ENCODE measurements around the gene CXCR4.
A peak's percentile ranks its signal among the peaks of the same experiment; 100 is the strongest.

The CXCR4 gene

GRCh38 chr2:136117909-136118818 is at the start of gene CXCR4:
CXCR4 (minus strand) TSS chr2:136118149; CDS start chr2:136118060, 89 bp downstream.
- DNase-seq = peak; percentile 94

- no peak for DNase-seq
Measured at GRCh38 chr2:136164280-136164776, 46.4 kb upstream of the CXCR4 start.

DNA sequence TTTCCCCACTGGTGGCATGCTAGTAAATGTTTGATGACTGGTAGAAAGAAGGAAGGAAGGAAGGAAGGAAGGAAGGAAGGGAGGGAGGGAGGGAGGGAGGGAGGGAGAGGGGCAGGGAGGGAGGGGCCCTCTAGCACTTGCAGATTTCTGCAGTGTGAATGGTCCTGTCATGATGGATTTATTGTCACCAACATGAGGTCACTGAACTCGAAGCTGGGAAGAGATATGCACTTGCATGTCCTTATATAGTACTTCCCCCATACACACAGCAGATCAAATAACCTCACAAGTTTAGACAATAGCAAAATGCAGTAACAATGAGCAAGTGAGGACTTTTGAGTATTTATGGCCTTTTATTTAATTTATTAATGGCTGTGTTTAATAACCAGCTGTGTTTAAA is 44.5 kb upstream of the CXCR4 start:
- DNase-seq = no peak

DNA sequence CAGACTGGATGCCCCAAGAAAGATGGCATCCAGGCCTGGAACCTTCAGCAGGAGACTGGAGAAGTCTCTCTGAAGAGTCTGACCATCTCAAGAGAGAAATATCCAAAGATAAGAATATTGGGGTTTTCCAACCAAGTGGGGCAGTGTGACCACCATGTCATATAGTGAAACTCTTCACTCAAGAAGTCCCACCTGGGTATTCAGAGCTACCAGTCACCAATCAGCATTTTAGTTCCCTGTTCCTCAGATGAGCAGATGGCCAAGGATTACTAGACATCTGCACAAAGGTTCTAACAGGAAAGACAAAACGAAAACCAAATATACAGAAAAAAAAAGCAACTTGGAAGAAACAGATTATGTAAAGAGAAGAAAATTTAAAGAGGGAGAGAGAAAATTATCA is 38.5 kb upstream of the CXCR4 start:
- no peak for DNase-seq

GRCh38 chr2:136154384-136154783 is 36.4 kb upstream of the CXCR4 start:
- DNase-seq = no peak

DNA sequence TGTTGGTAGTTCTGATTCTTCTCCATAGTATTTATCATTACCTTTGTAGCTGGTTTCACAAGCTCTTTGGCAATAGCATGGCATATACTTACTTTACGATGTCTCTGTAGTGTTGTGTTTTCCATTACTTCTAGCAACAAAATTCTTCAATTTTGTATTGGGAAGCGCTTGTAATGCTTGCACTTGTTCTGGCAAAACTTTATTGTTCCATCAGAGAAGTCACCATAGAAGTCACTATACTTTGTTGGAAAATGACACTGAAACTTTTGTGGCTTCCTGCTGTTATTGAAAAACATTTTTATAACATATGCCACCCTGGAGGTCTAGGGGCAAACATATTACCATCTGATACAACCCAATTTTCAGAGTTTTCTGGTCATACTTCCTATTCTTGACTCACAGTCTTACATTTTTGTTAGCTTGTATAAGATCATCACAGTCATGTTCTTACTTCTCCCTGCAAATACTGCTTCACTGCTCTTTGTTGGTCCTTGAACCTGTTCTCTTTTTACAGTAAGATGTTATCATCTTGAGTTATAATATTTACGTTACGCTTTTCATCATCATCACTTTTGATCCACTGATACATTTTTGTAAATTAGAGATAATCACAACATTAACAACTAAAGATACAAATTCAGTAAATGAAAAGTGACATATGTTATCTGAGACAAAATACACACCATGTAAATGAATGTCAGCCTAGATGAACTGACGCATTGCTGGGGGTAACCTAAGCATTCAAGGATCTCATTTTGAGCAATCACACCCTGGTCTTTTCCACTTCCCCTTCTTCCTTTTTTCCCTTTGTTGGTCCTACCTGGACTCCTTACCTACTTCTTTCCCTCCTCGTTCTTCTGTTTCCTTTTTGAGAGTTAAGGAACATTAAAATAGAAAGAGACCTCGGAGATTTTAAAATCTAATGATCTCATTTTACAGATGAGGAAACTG is 33.3 kb upstream of the CXCR4 start:
- DNase-seq = no peak

- DNase-seq = no peak
Measured at GRCh38 chr2:136149011-136149410, 31.1 kb upstream of the CXCR4 start.

GRCh38 chr2:136146564-136146963 is 28.6 kb upstream of the CXCR4 start:
- no peak for DNase-seq

DNA sequence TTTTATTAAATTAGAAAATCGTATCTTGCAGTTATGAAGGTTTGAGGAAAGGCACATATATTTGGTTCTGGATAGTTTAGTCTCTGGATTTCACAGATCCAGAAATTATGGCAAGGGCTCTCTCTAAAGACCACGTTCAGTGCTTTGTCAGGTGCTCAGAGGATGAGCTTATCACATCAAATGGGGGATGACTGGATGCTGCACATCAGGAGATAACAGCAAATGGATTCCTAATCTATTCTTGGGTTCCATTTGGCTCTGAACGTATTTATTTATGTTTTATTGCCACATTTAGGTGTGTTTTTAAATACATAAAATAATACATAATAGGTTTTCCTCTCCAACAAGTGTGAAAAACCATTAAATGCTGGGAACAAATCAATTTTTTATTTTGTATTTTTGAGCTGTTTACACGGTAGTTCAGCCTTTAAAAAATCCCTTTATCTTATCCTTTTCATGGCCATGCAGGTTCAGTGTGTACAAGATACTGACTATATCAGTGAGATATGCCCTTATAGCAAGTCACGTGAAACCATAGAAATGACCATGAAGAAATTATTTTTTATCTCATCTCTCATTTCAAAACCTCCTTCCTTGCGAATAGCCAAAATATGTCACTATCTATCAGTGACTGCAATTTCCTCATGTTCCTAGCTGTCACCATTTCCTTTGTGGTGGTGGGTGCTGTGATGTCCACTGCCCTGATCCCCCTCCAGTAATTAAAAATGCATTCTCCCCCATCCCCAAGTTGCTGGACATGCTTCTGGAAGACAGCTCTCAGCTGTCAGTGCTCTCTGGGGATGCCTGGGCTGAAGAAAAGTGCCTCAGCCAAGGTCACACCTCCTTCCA is 25.9 kb upstream of the CXCR4 start:
- no peak for DNase-seq

GRCh38 chr2:136141510-136142149 is 23.7 kb upstream of the CXCR4 start:
- DNase-seq = peak; percentile 94

DNA sequence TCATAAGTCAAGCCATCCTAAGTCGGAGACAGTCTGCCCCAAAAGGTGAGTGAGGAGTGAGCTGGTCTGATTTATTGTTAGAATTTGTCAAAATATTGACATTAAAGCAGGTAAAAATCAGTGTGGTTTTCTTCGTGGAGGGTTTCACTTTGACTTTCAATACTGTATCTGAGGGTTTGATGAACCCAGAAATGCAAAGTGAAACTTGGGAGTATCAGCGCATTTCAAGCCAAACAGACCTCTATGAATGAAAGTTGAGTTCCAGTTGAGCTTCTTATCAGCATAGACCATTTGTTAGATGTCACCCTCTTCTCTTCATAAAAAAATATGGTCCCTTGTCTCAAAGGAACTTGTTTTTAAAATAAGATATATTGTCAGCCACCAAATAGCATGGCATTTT is 21.7 kb upstream of the CXCR4 start:
- DNase-seq = no peak

DNA sequence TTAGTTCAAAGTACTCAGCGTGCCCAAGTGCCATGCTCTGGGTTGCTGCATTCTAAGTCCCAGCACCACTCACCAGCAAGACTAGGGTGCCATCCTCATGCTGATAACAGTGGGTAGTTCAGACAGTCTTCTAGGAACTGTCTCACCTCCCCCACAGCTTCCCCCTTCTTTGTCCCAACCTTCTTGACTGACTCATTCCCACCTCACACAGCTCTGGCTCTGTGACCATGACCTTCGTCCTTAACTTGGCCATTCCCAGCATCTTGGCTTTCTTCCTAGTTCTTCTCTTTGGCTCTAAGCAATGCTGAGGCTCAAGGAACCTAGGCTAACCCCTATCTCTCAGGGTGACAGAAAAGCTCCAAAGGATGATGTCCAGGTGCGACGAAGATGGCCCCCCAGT is 20.0 kb upstream of the CXCR4 start:
- DNase-seq = no peak

DNA sequence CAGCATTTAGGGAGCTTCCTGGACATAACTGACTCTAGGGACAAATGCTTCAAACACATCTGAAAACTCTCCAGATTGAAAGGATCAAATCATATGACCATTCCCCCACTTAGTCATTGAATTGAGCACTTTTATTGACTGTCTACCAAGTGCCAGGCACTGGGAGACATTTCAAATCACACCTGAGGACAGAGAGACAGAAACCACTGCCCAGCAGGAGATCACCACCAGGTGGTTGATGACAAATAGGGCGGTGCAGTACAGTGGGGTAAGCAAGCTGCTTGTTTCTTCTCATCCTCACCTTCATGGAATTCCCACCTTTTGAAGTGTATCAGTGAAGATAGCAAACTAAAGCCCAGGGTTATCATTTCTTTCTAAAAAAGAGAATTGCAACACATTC is 19.0 kb upstream of the CXCR4 start:
- DNase-seq = no peak

DNA sequence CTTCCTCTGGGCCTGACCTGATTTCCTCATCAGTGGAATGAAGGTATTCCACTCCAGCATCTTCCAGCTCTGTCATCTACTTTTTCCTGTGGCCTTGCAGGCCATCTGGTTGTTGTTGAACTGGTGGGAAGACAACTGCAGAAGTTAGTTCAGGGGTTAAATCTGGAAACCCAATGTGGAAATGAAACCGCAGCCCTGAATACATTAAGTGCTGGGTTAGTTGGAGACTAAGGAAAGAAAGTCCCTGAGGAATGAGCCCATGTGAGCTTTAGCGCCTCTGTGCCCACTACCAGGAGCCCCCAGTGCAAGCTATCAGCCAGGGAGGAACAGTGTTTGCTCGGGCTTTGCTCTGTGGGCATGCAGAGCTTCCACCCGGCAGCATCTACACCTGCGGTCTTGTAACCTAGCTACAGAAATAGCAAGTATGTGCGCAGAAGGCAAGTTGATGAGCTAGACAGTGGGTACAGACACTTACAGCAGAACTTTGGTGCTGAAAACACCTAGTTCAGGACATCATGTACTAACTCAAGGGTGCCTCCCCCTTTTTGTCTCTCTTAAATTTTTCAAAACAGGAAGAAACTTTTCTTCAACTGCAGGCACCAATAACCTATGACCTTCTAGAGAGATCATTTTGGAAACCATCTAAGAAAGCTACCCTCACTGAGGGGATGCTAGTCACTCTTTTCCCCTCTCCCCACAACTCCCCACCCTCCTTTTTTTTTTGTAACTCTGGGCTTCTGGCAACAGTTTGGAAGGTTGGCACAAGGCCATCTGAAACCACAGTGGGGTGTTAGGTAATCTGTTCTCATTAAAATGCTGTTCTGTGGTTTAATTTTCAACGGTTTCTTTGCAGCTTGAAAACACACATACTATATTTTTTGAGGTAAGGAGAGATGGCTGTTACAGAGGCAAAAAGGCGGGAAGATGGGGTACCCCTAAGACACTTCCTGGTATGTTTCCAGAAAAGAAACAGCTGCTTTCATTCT is 18.3 kb upstream of the CXCR4 start:
- DNase-seq = no peak

DNA sequence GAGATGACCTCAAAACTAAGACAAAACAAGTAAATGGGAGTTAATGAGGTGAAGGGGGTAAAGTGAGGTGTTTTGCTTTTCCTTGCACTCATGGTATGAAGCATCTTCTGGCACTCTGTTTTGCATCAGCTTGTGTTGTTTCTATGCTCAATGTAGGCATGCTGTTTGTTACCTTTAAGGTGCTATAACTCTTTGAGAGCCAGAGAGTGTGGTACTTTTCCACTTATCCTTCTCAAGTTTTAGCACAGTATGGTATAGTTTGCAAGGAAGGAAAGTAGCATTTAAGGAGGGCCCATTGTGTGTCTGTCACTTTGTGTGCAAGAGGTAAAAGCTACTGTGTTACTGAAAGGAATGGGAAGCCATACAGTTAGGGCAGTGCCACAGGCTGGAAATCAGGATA is 17.5 kb upstream of the CXCR4 start:
- no peak for DNase-seq

GRCh38 chr2:136134126-136134525 is 16.2 kb upstream of the CXCR4 start:
- DNase-seq = no peak

GRCh38 chr2:136133586-136133985 is 15.6 kb upstream of the CXCR4 start:
- no peak for DNase-seq

- DNase-seq = no peak
Measured at GRCh38 chr2:136133176-136133575, 15.2 kb upstream of the CXCR4 start.

GRCh38 chr2:136132825-136133155 is 14.8 kb upstream of the CXCR4 start:
- DNase-seq = no peak

DNA sequence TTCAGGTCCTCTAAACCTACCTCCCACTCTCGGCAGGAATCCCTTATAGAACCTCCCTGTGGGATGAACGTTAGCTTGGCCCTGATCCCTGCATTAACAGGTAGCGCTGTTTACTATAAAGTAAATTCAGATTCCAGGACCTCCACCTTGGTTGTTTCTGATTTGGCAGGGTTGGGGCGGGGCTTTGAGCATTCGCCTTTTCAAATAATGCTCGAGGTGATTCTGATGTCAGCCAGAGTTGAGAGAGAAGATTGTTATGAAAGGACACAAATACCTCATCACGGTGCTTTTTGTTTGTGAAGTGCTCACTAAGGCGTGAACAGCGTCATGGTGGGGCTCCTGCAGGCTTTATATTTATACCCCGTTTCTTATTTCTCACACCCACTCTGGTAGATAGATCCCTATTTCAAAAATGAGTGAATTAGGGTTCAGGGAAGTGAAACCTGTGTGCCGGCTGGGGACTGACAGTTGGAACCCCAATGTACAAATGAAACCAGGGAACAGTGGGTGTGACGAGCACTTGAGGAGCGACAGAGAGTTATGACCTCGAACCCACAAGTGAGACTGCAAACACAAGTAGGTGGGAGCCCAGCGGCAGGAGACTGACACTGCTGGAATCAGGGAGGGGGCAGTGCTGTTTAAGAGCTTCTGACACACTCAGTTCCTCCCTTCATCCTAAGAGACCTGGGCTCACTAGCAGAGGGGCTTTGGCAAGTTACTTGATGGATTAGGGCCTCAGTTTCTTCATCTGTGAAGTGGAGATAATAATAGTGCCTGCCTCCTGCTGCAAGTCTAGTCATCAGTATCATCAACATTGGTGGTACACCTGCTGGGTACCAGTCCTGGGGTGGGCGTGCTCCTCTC is 14.2 kb upstream of the CXCR4 start:
- no peak for DNase-seq

All from NCI-H2227 treated with DMSO at 0.1 percent for 48 hours (cell line).